ENCODE data around the gene ENTHD1.

- no peak for TF ChIP-seq CTCF (IDR thresholded peaks at IDR 0.05; ENCODE audit: low read length)
- TF ChIP-seq EZH2 (optimal IDR thresholded peaks at IDR 0.05; ENCODE audit: low read depth, low read length): no peak
Measured at GRCh38 chr22:39893526-39893925, at the start of gene ENTHD1.
